GM21576 (cell line): ENCODE data around the gene FLNB.
A peak's percentile ranks its signal among the peaks of the same experiment; 100 is the strongest.

Source experiments
- ATAC-seq: cut with Tn5 transposase; IDR thresholded peaks from one replicate; pipeline ENCODE4 v1.9.1; 2021; ENCODE audit warnings: mild to moderate bottlenecking, moderate library complexity; ENCODE audit not compliant: unreplicated experiment

Gene FLNB

DNA sequence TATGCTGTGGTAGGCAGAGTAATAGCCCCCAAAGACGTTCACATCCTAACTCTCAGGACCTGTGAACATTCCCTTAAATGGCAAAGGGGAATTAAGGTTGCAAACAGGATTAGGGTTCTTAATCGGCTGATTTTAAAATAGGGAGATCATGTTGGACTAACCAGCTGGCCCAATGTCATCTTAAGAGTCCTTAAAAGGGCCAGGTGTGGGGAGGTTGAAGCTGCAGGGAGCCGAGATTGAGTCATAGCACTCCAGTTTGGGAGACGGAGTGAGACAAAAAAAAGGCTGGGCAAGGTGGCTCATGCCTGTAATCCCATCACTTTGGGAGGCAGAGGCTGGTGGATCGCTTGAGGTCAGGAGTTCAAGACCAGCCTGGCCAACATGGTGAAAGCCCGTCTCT is 1.6 kb upstream of the FLNB start:
- no peak for ATAC-seq

DNA sequence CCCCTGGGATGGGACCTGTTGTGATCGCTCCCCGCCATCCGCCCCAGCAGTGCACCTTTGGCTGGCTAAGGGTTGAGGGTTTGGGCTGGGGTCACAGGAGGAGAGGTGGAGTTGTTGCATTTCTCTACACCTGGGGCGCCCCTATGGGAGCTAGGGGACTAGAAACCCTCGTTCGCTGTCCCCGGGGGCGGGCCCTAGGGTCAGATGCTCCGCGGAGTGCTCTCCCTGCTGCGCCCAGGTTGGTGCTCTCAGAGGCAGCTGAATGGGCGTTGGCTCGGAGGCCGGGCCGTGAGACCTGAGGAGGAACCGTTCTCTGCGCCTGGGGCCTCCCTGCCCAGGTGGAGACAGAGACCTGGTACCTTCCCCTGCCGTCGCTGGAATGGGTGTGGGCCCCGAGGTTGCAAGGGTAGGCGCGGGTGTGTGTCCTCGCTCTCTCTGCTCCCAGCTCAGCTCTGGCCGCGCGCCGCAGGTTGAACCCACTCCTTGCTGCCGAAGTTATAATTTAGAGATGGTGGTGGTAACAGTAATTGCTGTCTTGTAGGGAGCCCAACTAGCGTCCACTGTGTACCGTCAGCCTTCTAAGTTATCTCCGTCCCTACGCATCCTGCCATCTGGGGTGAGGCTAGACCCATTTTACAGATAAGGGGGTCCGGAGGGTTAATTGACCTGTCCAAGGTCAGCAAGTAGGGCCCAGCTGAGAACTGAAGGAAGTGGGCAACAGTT is 965 bp downstream of the FLNB start:
- peak; percentile 28 for ATAC-seq

DNA sequence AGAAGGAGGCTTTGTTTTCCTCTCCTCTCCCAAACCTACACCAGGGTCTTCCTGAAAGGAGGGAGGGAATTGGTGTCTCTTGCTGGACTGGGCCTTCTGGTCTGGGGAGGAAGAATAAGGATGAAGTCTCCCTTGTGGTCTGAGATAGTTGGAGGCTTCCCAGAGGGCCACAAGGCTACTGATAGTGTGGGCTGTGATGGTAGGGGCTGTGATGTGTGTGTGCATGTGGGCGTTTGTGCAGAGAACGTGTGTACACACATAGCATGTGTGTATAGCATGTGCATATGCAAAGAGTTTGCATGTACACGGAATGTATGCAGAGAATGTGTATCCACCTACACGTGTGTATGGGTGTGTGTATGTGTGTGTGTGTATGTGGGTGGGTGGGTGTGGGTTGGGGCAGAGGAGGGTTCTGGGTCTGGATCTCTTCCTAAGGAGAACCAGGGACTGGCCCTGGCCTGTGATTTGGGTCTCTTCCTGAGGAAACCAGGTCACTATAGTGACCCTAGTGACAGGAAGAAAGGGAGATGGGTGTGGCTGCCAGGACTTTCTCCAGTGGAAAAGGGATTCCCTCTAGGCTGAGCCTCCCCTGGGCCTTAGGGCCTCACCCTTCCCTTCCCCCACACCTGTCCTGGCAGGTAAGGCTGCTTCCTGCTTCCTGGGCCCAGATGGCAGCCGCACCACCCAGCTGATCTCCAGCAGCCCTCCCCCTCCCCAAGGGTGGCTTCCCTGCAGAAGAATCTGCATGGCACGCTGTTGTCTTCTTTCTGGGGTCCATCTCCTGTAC is 1.7 kb downstream of the FLNB start:
- no peak for ATAC-seq

DNA sequence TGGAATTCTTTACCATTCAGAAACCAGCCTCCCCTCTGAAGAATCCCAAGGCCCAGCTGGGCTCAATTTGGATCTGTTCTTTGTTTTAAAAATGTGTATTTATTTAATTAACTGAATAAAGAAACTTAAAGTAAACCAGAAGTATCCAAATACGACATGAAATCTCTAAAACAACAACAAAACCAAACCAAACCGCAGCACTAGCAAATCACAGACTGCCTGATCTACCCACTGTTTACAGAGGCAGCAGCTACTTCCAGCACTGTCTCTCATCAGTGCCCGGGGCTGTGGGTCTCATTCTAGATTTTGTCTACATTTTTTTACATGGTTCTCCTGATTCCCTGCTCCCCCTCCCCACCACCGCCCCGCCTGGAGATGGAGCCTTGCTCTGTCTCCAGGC is 2.3 kb downstream of the FLNB start:
- no peak for ATAC-seq

DNA sequence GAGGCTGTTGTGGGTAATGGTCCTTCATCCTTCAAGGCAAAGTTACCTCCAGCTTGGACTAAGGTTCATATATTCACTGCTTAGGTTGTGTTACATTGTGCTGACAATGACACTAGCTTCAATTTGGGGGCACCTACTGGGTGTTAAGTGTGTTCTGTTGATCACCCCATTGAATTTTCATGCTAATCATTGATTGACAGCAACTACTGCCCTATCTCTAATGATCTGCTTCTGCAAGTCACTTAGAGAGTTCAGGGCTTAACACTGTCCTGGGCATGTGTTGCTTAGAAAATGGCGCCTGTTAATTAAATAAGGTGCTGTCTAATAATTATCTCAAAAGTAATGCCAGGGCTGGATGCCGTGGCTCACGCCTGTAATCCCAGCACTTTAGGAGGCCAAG is 3.4 kb downstream of the FLNB start:
- ATAC-seq: no peak

DNA sequence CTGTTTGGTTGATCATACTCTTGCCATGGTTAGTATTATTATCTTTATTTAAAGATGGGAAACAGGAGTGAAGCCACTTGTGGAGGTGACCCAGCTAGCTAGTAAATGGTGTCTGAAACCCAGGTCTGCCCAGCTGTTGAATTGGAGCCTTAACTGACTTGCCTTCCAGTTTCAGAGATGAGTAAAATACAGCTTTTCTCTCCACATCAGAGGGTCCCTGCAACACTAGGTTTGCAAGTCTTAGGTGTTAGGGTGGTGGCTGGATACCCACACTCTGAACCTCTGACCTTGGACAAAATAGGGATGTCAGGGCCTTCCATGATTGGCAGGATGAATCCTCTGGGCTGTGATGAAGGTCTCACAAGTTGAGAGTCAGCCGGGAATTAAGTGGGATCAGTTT is 4.1 kb downstream of the FLNB start:
- ATAC-seq: no peak

DNA sequence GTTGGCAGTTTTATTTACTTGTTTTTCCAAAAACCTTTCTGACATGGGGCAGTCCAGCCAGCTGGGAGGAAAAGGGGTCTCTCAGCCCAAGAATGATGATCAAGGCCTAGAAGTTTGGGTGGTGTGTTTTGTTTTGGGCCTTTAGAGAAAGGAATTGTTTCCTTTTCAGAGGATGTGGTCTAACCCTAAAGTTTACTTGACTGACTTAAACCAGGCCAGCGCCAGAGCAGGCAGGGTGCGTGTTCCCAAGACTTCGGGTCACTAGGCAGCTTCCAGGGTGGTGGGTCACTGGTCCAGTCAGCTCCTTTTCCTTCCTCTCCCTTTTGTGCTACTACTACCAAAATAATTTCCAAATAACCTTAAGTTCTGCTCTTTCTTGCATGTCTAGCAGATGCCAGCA is 4.9 kb downstream of the FLNB start:
- no peak for ATAC-seq

DNA sequence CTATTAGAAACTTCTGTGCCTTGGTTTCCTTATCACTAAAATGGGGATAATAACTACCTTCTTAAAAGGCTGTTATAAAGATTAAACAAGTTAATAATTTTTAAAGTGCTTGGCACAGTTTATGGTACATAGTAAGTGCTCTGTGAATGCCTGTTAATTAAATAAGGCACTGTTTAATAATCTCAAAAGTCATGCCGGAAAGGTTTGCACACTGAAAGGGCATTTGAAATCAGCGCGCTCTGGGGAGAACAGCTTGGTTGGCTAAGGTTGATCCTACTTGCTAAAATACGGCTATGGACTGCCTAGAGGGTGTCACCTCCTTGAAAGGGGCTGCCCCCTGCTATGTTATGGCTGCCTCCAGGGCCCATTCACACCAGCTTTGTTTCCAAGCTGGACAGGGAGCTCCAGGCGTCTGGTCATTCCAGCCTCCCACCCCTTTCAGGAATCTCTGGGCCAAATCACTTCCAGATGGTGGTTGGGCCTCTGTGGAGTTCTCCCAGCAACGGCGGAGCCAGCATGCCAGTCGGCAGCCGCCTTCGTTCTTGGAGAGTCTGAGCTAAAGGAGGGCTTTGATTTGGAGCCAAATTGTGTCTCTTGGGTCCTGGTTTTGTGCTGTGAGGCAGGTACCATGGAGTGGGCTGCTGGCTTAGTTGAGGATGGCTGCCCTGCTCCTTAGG is 5.9 kb downstream of the FLNB start:
- ATAC-seq: no peak

DNA sequence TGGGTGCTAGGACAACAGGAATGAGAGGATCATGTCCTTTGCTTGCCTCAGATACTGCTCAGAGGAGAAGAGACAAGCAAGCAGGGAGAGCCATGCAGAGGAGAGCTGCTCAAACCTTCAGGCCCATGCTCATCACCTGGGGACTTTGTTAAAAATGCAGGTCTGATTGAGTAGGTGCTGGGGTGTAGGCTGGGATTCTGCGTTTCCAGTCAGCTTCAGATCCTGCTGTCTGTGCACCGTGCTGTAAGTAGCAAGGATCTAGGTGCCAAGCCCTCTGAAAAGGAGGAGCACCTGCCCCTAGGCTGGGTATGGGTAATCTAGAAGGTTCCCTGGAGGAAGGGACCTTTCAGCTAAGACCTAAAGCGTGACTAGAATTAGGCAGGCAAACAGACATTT is 7.3 kb downstream of the FLNB start:
- ATAC-seq: no peak

DNA sequence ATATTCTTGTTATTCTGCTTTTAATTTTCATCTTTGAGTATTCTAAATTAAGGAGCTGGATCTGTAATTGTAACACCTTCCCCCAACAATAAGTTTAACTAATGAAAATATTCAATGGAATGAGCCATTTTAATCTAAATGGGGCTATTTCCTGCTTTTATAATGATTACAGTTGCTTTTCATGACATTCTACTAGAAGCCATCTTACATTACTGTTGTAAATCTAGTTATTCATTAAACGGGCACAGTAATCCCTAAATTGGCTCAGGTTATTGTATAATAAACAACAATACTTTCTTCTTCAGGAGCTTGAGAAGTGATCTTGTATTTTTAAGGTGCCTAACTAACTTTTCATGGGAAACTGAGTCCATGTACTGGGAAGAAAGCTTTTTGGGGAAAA is 8.5 kb downstream of the FLNB start:
- no peak for ATAC-seq

DNA sequence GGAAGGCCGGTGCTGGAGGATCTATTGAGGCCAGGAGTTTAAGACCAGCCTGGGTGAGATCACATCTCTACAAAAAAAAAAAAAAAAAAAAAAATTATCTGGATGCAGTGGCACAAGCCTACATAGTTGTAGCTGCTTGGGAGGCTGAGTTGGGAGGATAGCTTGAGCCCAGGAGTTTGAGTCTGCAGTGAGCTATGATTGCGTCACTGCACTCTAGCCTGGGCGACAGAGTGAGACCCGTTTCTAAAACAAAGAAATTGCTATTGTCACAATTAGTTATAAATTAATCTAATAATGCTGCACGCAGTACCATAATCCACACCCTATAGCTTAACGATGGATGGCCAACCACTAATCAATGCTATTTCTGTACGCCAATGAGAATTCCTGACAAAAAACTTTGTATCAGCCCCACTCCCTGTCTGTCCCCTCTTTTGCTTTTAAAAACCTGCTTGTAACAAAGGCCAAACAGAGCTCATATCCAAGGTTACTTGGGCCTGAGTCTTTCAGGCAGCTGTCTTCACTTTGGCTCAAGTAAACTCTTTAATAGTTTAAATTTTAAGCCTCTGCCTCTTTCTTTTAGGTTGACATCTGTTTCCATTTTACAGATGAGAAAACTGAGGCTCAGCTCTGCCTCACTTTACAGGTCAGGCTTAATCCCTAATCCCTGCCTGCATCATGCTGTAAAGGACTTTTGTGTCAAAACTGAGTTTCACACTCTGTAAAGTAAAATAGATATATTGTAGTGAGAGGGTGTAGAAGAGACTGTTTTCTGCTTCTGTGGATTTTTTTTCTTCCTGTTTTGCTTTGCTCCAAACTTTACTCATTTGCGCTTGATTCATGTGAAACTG is 10.9 kb downstream of the FLNB start:
- no peak for ATAC-seq

DNA sequence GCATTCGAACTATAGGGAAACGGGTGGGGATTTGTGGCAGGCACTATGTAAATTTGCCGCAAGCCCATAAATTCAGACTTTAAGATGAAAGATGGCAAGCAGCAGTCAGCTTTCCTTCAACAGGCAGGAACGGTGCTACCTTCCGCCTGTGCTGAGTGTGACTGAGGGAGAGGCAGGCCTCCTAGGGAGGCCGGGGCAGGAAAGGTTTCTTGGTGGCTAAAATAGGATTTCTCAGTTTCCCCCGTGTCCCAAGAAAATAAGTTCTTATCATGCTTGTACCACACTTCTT is 12.5 kb downstream of the FLNB start:
- ATAC-seq: no peak

DNA sequence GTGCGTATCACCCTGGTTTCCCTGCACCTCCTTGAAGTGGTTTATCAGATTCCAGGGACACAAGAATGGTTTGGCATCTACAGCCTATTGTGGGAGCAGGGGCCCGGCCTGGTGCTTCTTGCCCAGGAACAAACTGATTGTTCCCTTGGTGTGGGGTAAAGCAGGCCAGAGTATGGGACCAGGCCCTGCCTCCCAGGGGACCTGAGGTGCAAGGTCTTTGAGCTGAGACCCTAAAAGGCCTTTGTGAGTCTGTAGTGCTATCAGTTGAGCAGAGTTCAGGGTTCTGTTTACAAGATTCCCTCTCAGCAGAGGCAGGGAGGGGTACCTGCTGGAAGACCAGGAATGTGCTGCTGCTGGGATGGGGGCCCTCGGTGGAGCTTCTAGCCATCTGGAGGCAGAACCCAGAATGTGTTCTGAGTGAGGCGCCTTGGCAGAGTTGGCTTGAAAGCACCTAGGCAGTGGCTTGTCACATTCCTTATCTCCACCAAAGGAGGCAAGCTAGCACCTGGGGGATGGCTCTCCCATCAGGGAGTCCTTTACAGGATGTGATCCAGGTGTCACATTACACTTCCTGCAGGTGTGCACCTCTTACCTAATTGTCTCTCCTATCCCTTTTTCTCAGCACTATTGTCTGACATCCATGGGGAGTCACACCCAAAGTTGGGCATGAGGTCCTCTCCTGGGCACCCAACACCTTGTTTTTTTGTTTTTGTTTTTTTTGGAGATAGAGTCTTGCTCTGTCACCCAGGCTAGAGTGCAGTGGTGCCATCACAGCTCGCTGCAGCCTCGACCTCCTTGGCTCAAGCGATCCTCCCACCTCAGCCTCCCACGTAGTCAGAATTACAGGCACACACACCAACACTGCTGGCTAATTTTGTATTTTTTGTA is 13.1 kb downstream of the FLNB start:
- no peak for ATAC-seq

DNA sequence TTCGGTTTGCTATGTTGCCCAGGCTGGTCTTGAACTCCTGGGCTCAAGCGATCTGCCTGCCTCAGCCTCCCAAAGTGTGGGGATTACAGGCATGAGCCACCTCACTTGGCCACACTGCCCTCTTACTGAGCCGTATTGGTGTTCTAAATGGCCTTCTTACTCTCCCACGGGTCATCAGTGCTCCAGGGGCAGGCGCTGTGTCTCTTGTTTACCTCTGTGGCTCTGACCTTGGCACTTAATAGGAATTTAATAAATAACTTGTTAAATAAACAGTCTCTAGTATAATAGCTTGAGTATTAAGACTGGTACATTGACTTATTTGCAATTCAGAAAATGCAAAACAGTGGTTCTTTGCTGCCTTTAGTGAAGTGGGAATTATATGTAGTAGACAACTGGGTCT is 13.7 kb downstream of the FLNB start:
- ATAC-seq: no peak

DNA sequence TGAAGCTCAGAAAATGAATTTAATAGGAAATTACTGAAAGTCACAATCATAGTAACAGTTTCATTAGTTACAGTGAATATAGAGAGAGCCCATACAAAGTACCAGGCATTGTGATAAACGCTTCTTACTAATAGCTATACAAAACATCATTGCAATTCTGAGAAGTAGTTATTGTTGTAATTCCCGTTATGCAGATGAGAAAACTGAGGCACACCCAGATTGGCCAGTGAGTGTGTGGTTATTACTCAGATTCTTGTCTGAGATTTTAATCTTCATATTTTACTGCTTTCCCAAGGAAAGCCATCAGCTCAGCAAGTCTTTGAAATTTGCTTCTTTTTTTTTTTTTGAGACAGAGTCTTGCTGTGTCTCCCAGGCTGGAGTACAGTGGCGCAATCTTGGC is 14.3 kb downstream of the FLNB start:
- no peak for ATAC-seq

DNA sequence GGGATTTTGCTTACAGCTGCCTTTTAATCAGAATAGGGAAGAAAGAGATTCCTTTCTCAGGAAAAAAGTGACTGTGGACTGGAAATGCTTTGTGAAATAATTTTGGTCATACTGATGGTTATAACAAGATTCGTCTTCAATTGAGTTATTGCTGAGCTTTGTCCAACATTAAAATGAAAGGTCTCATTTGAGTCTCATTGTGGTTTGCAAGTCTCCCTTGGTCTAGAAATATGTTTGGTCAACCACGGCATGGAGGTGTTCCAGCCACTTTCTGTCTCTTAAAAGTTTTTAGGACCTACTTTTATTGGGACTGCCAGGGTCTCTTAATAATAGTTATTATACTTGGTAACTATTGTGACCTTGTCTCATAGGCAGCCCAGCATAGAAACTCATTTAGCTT is 15.3 kb downstream of the FLNB start:
- no peak for ATAC-seq

DNA sequence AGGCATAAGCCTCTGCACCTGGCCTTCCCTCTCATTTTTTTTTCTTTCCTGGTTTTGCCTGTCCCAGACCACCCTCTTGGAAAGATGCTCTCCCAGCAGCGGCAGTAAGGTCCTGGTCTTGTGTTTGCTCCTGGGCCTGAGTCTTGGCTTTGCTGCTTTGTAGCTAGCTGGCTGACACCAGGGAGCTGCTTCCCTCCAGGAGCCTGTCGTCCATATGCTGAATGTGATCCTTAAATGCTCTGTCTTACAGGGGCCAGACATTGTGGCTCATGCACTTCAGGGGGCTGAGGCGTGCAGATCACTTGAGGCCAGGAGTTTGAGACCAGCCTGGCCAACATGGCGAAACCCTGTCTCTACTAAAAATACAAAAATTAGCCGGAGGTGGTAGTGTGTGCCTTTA is 17.2 kb downstream of the FLNB start:
- ATAC-seq: no peak

DNA sequence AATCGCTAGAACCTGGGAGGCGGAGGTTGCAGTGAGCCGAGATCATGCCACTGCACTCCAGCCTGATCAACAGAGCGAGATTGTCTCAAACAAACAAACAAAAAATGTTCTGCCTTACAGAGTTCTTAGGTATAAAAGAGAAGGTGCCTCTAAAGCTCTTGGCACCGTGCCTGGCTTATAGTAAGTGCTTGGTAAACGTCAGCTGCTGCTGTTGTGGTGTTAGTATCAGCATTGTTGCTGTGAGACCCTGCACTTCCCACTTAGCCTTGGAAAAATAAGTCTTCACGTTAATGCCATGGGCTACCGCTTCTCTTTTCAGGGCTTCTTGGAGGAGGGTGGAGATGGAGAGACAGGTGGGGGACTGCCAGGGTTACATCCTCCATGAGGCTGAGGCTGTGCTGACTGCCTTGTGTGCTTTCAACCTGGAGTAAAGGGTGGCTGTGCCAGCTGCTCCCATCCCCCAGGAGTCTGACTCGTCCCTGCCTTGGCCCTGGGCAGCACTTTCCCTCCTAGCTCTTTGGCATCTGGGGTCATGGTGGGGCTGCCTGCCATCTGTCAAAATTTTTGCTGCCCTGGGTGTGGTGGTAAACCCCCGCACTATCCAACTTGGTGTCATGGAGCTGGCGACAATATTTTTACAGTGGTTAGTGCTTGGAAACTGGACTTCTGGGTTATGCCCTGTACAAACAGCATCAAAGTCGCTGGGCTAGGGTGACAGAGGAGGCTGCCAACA is 17.8 kb downstream of the FLNB start:
- ATAC-seq: no peak

DNA sequence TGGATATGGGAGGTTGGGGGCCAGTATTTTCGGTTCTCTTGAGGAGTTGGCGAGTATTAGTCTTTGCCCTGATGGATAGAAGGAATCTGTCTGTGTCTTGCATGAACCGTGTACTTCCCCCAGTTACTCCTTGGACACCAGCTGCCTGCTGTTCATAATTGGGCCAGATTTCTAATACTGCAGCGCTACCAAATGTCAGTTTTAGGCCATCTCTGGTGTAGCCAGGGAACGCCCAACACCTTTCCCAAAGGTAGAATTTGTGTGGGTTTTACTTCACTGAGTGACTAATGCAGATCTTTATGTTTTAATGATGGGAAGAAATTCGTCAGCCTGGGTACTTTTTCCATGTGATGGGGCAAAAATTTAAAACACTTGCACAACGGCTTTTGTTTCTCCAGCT is 18.4 kb downstream of the FLNB start:
- ATAC-seq: no peak
